GM21737 (cell line): Measurements from ENCODE around the gene ROR1.

Experiments used
- ATAC-seq: cut with Tn5 transposase; IDR thresholded peaks from one replicate; pipeline ENCODE4 v1.9.1; 2021; ENCODE audit warnings: mild to moderate bottlenecking, moderate library complexity; ENCODE audit not compliant: unreplicated experiment

Gene ROR1

GRCh38 chr1:64163431-64163830 lies 389.6 kb downstream of the ROR1 start:
- ATAC-seq, result no peak

DNA sequence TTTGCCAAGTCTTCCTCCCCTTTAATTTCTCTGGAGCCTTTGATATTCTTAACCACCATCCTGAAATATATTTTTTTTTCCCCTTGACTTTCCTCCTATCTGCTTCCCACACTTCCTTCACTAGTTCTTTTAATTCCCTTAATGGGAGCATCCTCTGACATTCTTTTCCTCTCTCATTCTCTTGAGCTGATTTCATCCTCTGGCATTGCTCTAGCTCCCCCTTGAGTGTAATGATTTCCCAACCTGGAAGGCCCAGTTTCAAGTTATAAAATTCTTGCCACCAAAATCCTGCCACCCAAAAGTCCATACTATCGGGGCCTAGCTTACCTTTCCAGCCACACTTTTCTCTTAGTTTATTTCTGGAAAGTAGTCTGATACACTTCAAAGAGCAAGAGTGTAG lies 390.2 kb downstream of the ROR1 start:
- no peak for ATAC-seq

DNA sequence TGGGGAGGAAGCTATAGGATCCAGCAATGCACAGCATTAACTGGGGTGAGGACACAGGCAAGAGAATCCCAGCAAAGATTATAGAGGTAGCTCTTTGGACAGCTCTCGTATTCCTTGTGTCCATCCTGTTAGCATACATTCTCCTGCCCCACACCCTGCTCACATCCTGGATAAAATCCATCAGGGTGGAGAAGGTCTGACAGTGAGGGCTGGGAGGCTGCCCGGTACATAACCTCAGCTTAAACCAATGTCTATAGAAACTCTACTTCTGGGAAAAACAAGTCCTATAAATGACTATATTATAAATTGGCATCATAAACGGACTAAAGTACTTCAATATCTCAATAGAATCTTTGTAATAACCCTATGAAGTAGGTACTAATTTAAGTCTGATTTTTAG lies 392.8 kb downstream of the ROR1 start:
- no peak for ATAC-seq

GRCh38 chr1:64167176-64167575 lies 393.4 kb downstream of the ROR1 start:
- ATAC-seq, result no peak

- no peak for ATAC-seq
Measured at GRCh38 chr1:64171246-64171645, 397.4 kb downstream of the ROR1 start.

- peak; percentile 70 for ATAC-seq
Measured at GRCh38 chr1:64171797-64172281, 398.0 kb downstream of the ROR1 start.

- no peak for ATAC-seq
Measured at GRCh38 chr1:64172458-64172983, 398.7 kb downstream of the ROR1 start.

DNA sequence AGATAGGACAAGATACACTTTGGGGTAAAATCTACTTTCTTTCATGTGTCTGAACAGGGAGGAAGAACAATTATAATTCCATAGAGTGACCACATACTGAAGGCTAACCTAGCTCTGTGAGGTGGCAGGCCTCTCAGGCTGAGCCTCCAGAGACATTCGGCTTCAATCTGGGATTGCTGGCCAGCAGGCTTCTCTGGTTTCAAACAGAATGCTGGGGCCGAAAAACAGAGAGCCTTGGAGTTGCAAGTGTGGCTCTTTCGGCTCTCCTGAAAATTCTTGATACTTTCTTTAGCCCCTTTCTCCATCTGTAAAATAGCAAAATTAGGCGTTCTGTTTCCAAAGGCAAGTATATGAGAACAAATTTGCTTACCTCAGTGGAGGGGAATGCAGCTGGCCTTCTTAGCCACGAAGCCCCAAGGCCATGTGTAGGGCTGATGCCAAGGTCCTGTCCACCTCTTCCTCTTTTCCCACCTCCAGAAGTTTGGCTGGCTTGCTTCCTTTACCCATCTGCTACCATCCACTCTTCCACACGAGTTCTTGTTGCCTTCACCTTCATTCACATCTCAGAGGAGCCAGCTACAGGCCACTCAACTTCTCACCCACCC lies 399.6 kb downstream of the ROR1 start:
- no peak for ATAC-seq

DNA sequence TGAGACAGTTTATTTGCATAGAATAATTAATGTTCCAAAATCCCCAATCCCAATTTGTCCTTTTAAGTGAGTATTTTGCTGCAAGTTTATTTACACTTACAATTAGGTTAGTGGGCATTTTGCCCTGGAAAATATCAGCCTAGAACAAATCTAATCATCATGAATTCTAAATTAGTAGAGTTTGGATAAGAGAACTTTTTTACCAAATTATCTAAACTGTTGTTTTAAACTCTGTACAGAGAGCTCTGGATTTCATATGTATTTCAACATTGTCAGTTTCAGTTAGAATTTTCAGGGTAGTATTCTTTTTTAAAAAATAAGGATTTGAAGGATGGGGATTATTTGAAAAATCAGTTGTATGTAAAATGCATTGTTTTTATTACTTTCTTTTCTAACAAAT lies 401.8 kb downstream of the ROR1 start:
- no peak for ATAC-seq

GRCh38 chr1:64176659-64177058 lies 402.8 kb downstream of the ROR1 start:
- ATAC-seq, result no peak

DNA sequence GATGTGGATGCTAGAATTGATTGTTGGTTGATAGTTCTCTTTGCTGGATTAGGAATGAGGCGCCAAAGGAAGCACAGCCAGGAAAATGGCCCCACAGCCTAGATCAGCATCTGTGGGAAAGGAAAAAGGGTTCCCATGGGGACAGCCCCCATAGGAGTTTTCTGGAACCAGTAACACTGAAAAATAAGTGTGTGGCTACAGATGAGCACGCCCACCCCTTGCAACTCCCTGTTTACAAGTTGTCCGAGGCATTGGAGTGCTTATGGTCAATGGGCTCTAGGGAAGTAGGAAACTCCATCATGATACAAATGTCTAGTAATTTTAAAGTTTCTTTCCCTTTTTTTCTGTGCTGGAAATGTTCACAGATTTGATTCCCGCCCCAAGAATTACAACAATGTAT lies 405.8 kb downstream of the ROR1 start:
- no peak for ATAC-seq

DNA sequence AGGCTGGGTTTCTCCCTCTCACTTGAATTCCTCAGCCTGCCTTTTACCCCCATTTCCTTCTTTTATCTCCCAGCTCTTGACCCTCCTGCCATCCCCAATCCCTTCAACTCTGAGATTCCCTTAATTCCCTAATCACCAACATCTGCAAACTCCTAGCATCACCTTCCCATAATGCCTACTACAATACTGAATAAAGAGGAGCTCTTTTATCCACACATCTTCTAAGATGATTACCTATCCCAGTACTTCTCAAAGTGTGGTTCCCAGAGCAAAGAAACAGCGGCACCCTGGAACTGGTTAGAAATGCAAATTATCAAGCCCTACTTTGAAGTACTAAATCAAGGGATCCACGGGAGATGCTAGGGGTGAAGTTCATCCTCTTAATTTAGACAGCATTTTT lies 408.4 kb downstream of the ROR1 start:
- ATAC-seq, result no peak

DNA sequence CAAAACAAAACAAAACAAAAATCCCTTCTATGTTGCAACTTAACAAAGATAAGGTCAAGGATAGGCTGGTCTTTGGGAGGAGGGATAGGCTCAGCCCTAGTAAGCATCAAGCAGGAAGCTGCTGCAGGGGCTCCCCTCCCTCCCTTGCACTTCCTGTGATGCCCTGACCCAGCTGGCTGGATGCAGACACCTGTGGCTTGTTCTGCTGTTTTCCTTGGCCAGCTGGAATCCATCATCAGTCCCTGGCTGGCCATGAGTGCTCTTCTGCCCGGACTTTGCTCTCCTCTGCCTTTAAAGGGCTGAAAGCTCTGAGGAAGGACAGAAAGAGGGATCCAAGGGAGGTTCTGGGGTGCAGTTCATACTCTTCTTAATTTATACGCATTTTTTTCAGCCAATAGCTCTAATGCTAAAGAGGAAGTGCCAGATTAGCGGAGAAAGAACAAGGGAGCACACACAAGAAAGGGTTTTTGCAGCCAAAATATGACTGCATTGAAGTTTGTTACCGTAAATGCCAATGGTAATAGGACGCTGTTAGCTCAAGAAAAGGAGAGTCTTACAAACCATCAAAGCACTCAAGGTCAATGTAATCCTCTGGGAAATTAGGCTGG lies 409.7 kb downstream of the ROR1 start:
- no peak for ATAC-seq

DNA sequence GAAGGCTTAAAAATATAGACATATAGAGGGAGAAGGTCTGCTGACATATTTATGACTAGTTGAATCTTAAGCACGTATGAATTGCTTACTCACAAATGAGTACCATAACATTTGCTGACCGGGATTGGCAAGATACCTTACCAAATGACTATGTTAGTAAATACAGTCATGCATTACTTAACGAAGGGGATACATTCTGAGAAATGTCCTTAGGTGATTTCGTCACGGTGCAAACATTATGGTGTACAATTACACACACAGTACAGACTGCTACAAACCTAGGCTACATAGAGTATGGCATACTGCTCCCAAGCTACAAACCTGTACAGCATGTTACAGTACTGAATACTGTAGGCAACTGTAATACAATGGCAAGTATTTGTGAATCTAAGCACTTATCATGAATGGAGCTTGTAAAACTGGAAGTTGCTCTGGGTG lies 410.2 kb downstream of the ROR1 start:
- ATAC-seq, result no peak

DNA sequence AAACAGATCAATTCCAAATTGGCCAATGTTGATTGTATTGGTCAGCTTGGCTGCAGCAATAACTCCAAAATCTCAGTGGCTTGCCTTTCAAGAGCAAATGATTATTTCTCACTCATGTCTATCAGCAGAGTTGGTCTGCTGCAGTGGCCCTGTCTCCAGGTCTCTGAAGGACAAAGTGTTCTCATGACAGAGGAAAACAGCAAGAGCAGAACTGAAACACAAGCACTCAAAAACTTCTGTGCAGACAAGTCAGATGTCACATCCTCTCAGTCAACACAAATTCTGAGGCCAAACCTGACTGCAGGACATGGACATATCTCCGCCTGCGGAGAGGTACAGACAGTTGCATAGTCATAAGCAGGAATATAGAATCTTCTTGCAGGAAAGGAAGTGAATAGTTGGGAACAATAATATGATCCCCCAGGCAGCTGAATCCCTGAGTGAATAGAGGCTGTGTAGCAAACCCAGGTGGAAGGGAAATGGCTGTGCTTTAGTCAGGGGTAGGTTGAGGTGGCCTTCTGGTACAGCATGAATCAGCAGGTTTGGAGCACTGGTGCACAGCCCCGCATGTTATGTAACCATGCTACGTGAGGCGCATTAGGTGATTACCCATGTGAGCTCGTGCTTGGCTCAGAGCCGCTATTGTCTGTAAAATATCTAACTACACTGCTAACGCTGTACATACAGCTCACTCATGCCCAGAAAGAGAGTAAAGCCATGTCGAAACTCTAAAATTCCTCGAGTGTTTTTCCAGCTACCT lies 412.5 kb downstream of the ROR1 start:
- ATAC-seq, result no peak

GRCh38 chr1:64186898-64187280 lies 413.1 kb downstream of the ROR1 start:
- no peak for ATAC-seq

DNA sequence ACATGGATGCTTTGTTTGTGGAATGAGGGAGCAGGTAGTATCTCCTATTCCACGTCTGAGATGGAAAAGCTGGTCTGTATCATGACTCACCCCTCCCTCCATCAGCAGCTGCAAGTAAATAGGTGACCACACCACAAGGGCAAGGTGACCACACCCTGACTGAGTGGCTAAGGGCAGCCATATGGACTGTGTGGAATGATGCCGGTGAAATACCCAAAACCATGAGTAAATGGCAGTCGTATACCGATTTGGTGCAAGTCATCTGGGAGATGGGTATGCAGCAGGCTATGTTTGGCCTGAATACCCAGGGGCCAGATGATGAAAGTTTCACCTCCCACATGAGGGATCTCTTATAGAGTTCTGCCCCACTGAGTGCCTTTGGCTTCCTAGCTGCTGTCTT lies 413.8 kb downstream of the ROR1 start:
- no peak for ATAC-seq

GRCh38 chr1:64192290-64192689 lies 418.5 kb downstream of the ROR1 start:
- ATAC-seq, result no peak

DNA sequence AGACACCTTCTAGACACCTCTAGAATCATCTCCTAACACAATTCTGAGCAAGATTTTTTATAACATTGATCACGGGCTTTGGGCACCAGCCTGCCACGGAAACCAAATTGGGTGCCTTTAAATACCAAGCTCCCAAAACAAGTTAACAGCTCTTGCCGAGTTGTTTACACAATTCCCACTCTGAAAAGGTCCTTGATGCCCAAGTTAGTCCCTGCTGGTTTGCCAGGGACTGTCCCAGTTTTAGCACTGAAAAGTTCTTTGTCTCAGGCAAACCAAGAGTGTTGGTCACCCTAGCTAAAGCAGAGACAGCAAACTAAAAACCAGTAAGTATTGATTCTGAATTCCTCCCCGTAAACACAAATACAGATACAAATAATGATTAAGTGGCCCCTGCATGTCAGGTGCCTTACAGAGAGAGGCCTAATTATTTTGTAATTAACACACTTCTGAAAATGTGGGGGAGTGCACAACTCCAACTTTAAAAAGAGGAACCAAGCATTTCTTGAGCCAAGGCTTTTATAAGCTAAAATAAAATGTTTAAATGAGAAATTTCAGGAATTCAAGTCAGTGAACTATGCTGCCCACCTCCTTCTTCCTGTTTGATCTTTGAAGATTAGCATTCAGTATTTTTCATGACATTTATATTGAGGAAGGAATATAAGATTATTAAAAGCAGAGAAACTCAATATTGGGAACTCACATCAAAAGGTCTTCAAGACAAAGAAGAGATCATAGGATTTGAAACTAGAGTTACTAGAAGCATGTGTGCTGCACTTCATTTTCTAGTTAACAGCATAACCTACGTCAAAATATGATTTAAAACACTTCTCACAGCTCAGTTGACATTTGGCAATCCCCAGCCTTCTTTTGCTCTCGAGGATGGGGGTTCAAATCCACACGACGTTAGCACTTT lies 420.6 kb downstream of the ROR1 start:
- no peak for ATAC-seq

DNA sequence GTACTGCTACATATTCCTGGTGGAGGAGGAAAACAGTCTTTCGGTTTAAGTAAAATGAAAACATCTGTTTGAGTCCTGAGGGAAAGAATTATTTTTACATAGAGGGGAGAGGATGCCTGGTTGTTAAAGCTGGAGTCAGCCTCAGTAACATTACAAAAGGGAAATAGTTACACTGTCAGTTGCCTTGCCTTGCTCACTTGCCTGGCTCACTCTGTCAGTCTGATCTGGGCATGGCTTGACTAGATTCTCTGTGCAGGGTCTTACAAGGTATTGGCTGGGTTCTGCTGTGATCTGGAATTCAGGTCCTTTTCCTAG lies 421.2 kb downstream of the ROR1 start:
- ATAC-seq, result no peak
